GM18951 (cell line): ENCODE measurements around the gene PIGW.

Experiments used
- POLR2A ChIP-seq: IDR thresholded peaks from 4 replicates; pipeline ENCODE4 v1.6.1; 2011; ENCODE audit warnings: mild to moderate bottlenecking; ENCODE audit not compliant: insufficient read length, insufficient read depth; ENCODE audit errors: extremely low read depth
- in situ Hi-C: fragments of 300-500 bp; cut with MboI; formaldehyde crosslinking; loops from one replicate; pipeline ENCODE4 v1.12.0; 2022; ENCODE audit warnings: low sequenced_read_pairs, mixed read lengths, inconsistent platforms; ENCODE audit not compliant: unreplicated experiment

The PIGW gene

GRCh38 chr17:36545077-36545464 lies 10.3 kb downstream of the PIGW start:
- TF ChIP-seq POLR2A, result peak; percentile 50

GRCh38 chr17:36545465-36546417 lies 11.0 kb downstream of the PIGW start:
- TF ChIP-seq POLR2A, result peak; percentile 58
- in situ Hi-C loops, result no loop called here

More at GRCh38 chr17:36545077-36545464, 10.3 kb downstream of the PIGW start:
- in situ Hi-C loops, result no loop called here

GRCh38 chr17:36546418-36547093 lies 11.8 kb downstream of the PIGW start:
- in situ Hi-C loops, result no loop called here
- no peak for TF ChIP-seq POLR2A

GRCh38 chr17:36547776-36548175 lies 13.0 kb downstream of the PIGW start:
- TF ChIP-seq POLR2A, result no peak
- in situ Hi-C loops, result no loop called here

- TF ChIP-seq POLR2A, result no peak
- in situ Hi-C loops, result no loop called here
Observed at GRCh38 chr17:36550491-36551417, 16.0 kb downstream of the PIGW start.

GRCh38 chr17:36553459-36553858 lies 18.7 kb downstream of the PIGW start:
- in situ Hi-C loops, result no loop called here
- TF ChIP-seq POLR2A, result no peak

- in situ Hi-C loops, result no loop called here
- no peak for TF ChIP-seq POLR2A
Observed at GRCh38 chr17:36566081-36566480, 31.3 kb downstream of the PIGW start.

- in situ Hi-C loops, result no loop called here
- no peak for TF ChIP-seq POLR2A
Observed at GRCh38 chr17:36575028-36575427, 40.2 kb downstream of the PIGW start.

- in situ Hi-C loops, result no loop called here
- TF ChIP-seq POLR2A, result no peak
Observed at GRCh38 chr17:36576793-36577192, 42.0 kb downstream of the PIGW start.

- in situ Hi-C loops, result no loop called here
Observed at GRCh38 chr17:36578671-36579070, 43.9 kb downstream of the PIGW start.

GRCh38 chr17:36583787-36584186 lies 49.0 kb downstream of the PIGW start:
- in situ Hi-C loops, result no loop called here
- TF ChIP-seq POLR2A, result no peak

More at GRCh38 chr17:36578671-36579070, 43.9 kb downstream of the PIGW start:
- no peak for TF ChIP-seq POLR2A

- TF ChIP-seq POLR2A, result no peak
- in situ Hi-C loops, result no loop called here
Observed at GRCh38 chr17:36586138-36586537, 51.4 kb downstream of the PIGW start.
